ENCODE data around the gene LRRC46.

Gene LRRC46

GRCh38 chr17:47834756-47835155 lies 3.3 kb downstream of the LRRC46 start:
- no peak for DNase-seq

GRCh38 chr17:47836601-47837000 lies 5.1 kb downstream of the LRRC46 start:
- DNase-seq = no peak

- no peak for DNase-seq
These were observed 6.0 kb downstream of the LRRC46 start for GRCh38 chr17:47837401-47838039.

GRCh38 chr17:47838636-47839035 lies 7.2 kb downstream of the LRRC46 start:
- no peak for DNase-seq

- no peak for DNase-seq
These were observed 7.6 kb downstream of the LRRC46 start for GRCh38 chr17:47839071-47839470.

GRCh38 chr17:47840001-47840741 lies 8.7 kb downstream of the LRRC46 start:
- no peak for DNase-seq

GRCh38 chr17:47840742-47841487 lies 9.4 kb downstream of the LRRC46 start, which contains the start of gene SCRN2:
Gene SCRN2, minus strand, starts transcription at chr17:47841273. Its CDS starts 430 bp downstream, at chr17:47840843.
- DNase-seq = peak; percentile 85

GRCh38 chr17:47841488-47842291 lies 10.2 kb downstream of the LRRC46 start:
- DNase-seq = no peak

GRCh38 chr17:47843391-47843730 lies 11.9 kb downstream of the LRRC46 start:
- DNase-seq = no peak

GRCh38 chr17:47844227-47844626 lies 12.8 kb downstream of the LRRC46 start:
- DNase-seq = no peak

- DNase-seq = no peak
These were observed 13.6 kb downstream of the LRRC46 start for GRCh38 chr17:47844814-47845715.

GRCh38 chr17:47845716-47846075 lies 14.2 kb downstream of the LRRC46 start:
- DNase-seq = no peak

GRCh38 chr17:47846716-47847340 lies 15.4 kb downstream of the LRRC46 start:
- DNase-seq = no peak

- DNase-seq = peak; percentile 29
These were observed 16.1 kb downstream of the LRRC46 start for GRCh38 chr17:47847341-47848197.

GRCh38 chr17:47848198-47848513 lies 16.7 kb downstream of the LRRC46 start:
- no peak for DNase-seq

- DNase-seq = no peak
These were observed 18.9 kb downstream of the LRRC46 start for GRCh38 chr17:47850373-47850691.

GRCh38 chr17:47850692-47851573 lies 19.5 kb downstream of the LRRC46 start, which contains the start of gene SP6:
Gene SP6, minus strand, starts transcription at chr17:47851163. Its CDS starts 2,734 bp downstream, at chr17:47848429.
- DNase-seq = peak; percentile 69

- no peak for DNase-seq
These were observed 20.3 kb downstream of the LRRC46 start for GRCh38 chr17:47851764-47852112.

- no peak for DNase-seq
These were observed 20.9 kb downstream of the LRRC46 start for GRCh38 chr17:47852113-47852949.
